ENCODE results near the gene LDB2. TPM values are rescaled to one million over a fixed set of nuclear protein-coding genes. Genes with fewer than 3 reads are reported as not detected.
A peak's percentile ranks its signal among the peaks of the same experiment; 100 is the strongest.

LDB2 gene
- total and polyA plus RNA-seq, 2 donors (not counting 3 experiments of a cell fraction or from before 2014, with no cell fraction given) = 127 to 223 TPM

- Histone ChIP-seq H3K9me3 (replicated peaks; ENCODE audit: control insufficient read depth, insufficient read depth, low read length) (no peaks in the 10 kb centered on the region), H3K9me1 (replicated peaks; ENCODE audit: control insufficient read depth, extremely low read depth, insufficient read depth, low read length) (no peaks in the 10 kb centered on the region), H3K9ac (replicated peaks; ENCODE audit: extremely low read depth, insufficient read depth, low read length) (no peak overlapping the region), H3K27ac (ENCODE audit: insufficient read depth, low read depth, low read length) (peak overlapping the region; percentile 55), H3K4me1 (ENCODE audit: control insufficient read depth, extremely low read depth, insufficient read depth, low read length) (peaks cover 15% of the 10 kb centered on the region), H4K20me1 (replicated peaks; ENCODE audit: control insufficient read depth, extremely low read depth, insufficient read depth, low read length) (no peaks in the 10 kb centered on the region), H3K4me2 (ENCODE audit: insufficient read depth, low read length) (peak overlapping the region; percentile 8), H3K27me3 (ENCODE audit: control insufficient read depth in 2 of 2, insufficient read depth in 2 of 2, low read length in 2 of 2) (no peaks in the 10 kb centered on the region), H3K36me3 (ENCODE audit: control insufficient read depth in 2 of 2, extremely low read depth in 1 of 2, insufficient read depth in 2 of 2, low read length in 2 of 2) (peaks cover 0 to 2% of the 10 kb centered on the region in 2 experiments), H3K79me2 (ENCODE audit: control insufficient read depth, insufficient read depth, low read length) (no peaks in the 10 kb centered on the region), H3K4me3 (replicated peaks in 1 of 3; ENCODE audit: insufficient read depth in 1 of 3, low read depth in 1 of 3, low read length in 3 of 3) (no peak overlapping the region), H2AFZ (ENCODE audit: low read depth, low read length) (peak overlapping the region; percentile 2)
- BruUV-seq (replicated peaks) = no TSS peak
- peak; percentile 95 for DNase-seq (ENCODE audit: low read depth, low spot score)
- FAIRE-seq = peak; percentile 64
- TF ChIP-seq, protein P1, sequence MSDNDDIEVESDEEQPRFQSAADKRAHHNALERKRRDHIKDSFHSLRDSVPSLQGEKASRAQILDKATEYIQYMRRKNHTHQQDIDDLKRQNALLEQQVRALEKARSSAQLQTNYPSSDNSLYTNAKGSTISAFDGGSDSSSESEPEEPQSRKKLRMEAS (IDR thresholded peaks at IDR 0.05; ENCODE audit: insufficient read depth, insufficient read length) = peak; percentile 14
- TF ChIP-seq POLR2A (IDR thresholded peaks at IDR 0.05; ENCODE audit: low read depth, low read length) = no peak
- peak; percentile 36 for TF ChIP-seq JUN (IDR thresholded peaks at IDR 0.05; ENCODE audit: borderline replicate concordance, insufficient read depth, insufficient read length, low read depth)
- ChIA-PET CTCF (interaction anchor here (0.8 to 1.2 kb wide), 2 partner anchors 10 to 13 kb away, joined by 3 to 5 read pairs; no protein-coding TSS in a partner anchor), POLR2A (no interaction called here)
- intact Hi-C loops (cut with micrococcal nuclease) = no loop called here
- dilution Hi-C loops (cut with MboI; ENCODE audit: extremely low pct_ligation_motif_present, low sequenced_read_pairs) = no loop called here
These were observed 300.4 kb downstream of the LDB2 start for GRCh38 chr4:16597845-16598596.

GRCh38 chr4:16597443-16597842, 301.0 kb downstream of the LDB2 start:
- Histone ChIP-seq H4K20me1 (replicated peaks; ENCODE audit: control insufficient read depth, extremely low read depth, insufficient read depth, low read length) (no peaks in the 10 kb centered on the region), H3K9me1 (replicated peaks; ENCODE audit: control insufficient read depth, extremely low read depth, insufficient read depth, low read length) (no peaks in the 10 kb centered on the region), H3K79me2 (ENCODE audit: control insufficient read depth, insufficient read depth, low read length) (no peaks in the 10 kb centered on the region), H2AFZ (ENCODE audit: low read depth, low read length) (no peak overlapping the region), H3K4me3 (replicated peaks in 1 of 3; ENCODE audit: insufficient read depth in 1 of 3, low read depth in 1 of 3, low read length in 3 of 3) (no peak overlapping the region), H3K27me3 (ENCODE audit: control insufficient read depth in 2 of 2, insufficient read depth in 2 of 2, low read length in 2 of 2) (no peaks in the 10 kb centered on the region), H3K36me3 (ENCODE audit: control insufficient read depth in 2 of 2, extremely low read depth in 1 of 2, insufficient read depth in 2 of 2, low read length in 2 of 2) (peaks cover 0 to 2% of the 10 kb centered on the region in 2 experiments), H3K4me1 (ENCODE audit: control insufficient read depth, extremely low read depth, insufficient read depth, low read length) (peaks cover 15% of the 10 kb centered on the region), H3K9me3 (replicated peaks; ENCODE audit: control insufficient read depth, insufficient read depth, low read length) (no peaks in the 10 kb centered on the region), H3K9ac (replicated peaks; ENCODE audit: extremely low read depth, insufficient read depth, low read length) (no peak overlapping the region), H3K27ac (ENCODE audit: insufficient read depth, low read depth, low read length) (no peak overlapping the region), H3K4me2 (ENCODE audit: insufficient read depth, low read length) (no peak overlapping the region)
- no TSS peak for BruUV-seq (replicated peaks)
- intact Hi-C loops (cut with micrococcal nuclease) (no loop called here), dilution Hi-C loops (cut with MboI; ENCODE audit: extremely low pct_ligation_motif_present, low sequenced_read_pairs) (no loop called here)
- no peak for FAIRE-seq
- ChIA-PET CTCF (interaction anchor here (1.2 kb wide), 1 partner anchor 13 kb away, joined by 5 read pairs; no protein-coding TSS in a partner anchor), POLR2A (no interaction called here)
- no peak for DNase-seq (ENCODE audit: low read depth, low spot score)
- no peak for TF ChIP-seq MYC (IDR thresholded peaks at IDR 0.05; ENCODE audit: low read depth, low read length)
- TF ChIP-seq GATA2 (IDR thresholded peaks at IDR 0.05; ENCODE audit: insufficient read depth, insufficient read length, low read depth, low read length) = no peak
- TF ChIP-seq EZH2 (IDR thresholded peaks at IDR 0.05; ENCODE audit: borderline replicate concordance, low read depth, low read length, severe bottlenecking) = no peak
- TF ChIP-seq POLR2A (IDR thresholded peaks at IDR 0.05; ENCODE audit: low read depth, low read length) = no peak
- no peak for TF ChIP-seq POLR2AphosphoS5 (IDR thresholded peaks at IDR 0.05; ENCODE audit: insufficient read depth, low read depth, low read length)
- TF ChIP-seq CTCF (IDR thresholded peaks at IDR 0.05; ENCODE audit: extremely low read depth in 1 of 2, insufficient read depth in 1 of 2, low read depth in 1 of 2, low read length in 2 of 2) = no peak
- no peak for TF ChIP-seq JUN (IDR thresholded peaks at IDR 0.05; ENCODE audit: borderline replicate concordance, insufficient read depth, insufficient read length, low read depth)
- TF ChIP-seq FOS (IDR thresholded peaks at IDR 0.05; ENCODE audit: borderline replicate concordance, insufficient read depth, low read length) = no peak
- TF ChIP-seq, protein P1 (IDR thresholded peaks at IDR 0.05; ENCODE audit: insufficient read depth, insufficient read length) = no peak
